Activated CD4-positive, alpha-beta T cell treated with anti-CD3 and anti-CD28 coated beads, Interleukin-2, Interleukin-6, amounts not matched to agents 100 ng/mL and 50 ng/mL, durations not matched to agents 16 hours and 8 hours (primary cell): ENCODE data around the gene ZNF507.
"Not testable (repeated sequence)": the region's sequence is repeated elsewhere in the genome, so short reads cannot be mapped to it uniquely, and the experiment has no call there.

Experiments
- DNase-seq: peaks from one replicate; pipeline ENCODE4 v3.0.0-alpha.2; 2020

The ZNF507 gene

GRCh38 chr19:32416749-32417456 lies 71.5 kb downstream of the ZNF507 start:
- DNase-seq, result no peak

- no peak for DNase-seq
Measured at GRCh38 chr19:32418155-32418554, 72.7 kb downstream of the ZNF507 start.

GRCh38 chr19:32421589-32422361 lies 76.4 kb downstream of the ZNF507 start:
- no peak for DNase-seq

- no peak for DNase-seq
Measured at GRCh38 chr19:32422435-32422834, 77.0 kb downstream of the ZNF507 start.

- DNase-seq, result not testable (repeated sequence)
Measured at GRCh38 chr19:32423944-32424343, 78.5 kb downstream of the ZNF507 start.

GRCh38 chr19:32427536-32427935 lies 82.1 kb downstream of the ZNF507 start:
- no peak for DNase-seq

GRCh38 chr19:32436692-32437091 lies 91.3 kb downstream of the ZNF507 start:
- DNase-seq, result no peak

- no peak for DNase-seq
Measured at GRCh38 chr19:32437096-32437495, 91.7 kb downstream of the ZNF507 start.
